ENCODE data around the gene ACE. TPM values are rescaled to one million over a fixed set of nuclear protein-coding genes. Genes with fewer than 3 reads are reported as not detected.

ACE gene
- total RNA-seq, 1 donor from 2014 or later: 44.8 TPM

GRCh38 chr17:63486317-63487013, 9.6 kb downstream of the ACE start:
- Mint-ChIP-seq H3K4me1 (ENCODE audit: unreplicated experiment) (peaks cover 19% of the 10 kb centered on the region), H3K9me3 (ENCODE audit: unreplicated experiment) (no peaks in the 10 kb centered on the region), H3K27ac (ENCODE audit: unreplicated experiment) (no peak overlapping the region), H3K4me3 (ENCODE audit: unreplicated experiment) (no peak overlapping the region), H3K36me3 (ENCODE audit: low read depth, unreplicated experiment) (peaks cover 22% of the 10 kb centered on the region), H3K27me3 (ENCODE audit: unreplicated experiment) (peaks cover 7% of the 10 kb centered on the region)
- TF ChIP-seq CTCF (IDR thresholded peaks at IDR 0.05; ENCODE audit: unreplicated experiment): no peak
- DNase-seq (ENCODE audit: low spot score): no peak

GRCh38 chr17:63487014-63487339, 10.1 kb downstream of the ACE start:
- peaks cover 20% of the 10 kb centered on the region for H3K4me1 Mint-ChIP-seq (ENCODE audit: unreplicated experiment)
- no peak overlapping the region for H3K4me3 Mint-ChIP-seq (ENCODE audit: unreplicated experiment)
- H3K27me3 Mint-ChIP-seq (ENCODE audit: unreplicated experiment): peaks cover 7% of the 10 kb centered on the region
- no peak for DNase-seq (ENCODE audit: low spot score)
- peaks cover 22% of the 10 kb centered on the region for H3K36me3 Mint-ChIP-seq (ENCODE audit: low read depth, unreplicated experiment)
- no peak for TF ChIP-seq CTCF (IDR thresholded peaks at IDR 0.05; ENCODE audit: unreplicated experiment)
- no peak overlapping the region for H3K27ac Mint-ChIP-seq (ENCODE audit: unreplicated experiment)
- H3K9me3 Mint-ChIP-seq (ENCODE audit: unreplicated experiment): no peaks in the 10 kb centered on the region

GRCh38 chr17:63488851-63489250, 12.0 kb downstream of the ACE start:
- Mint-ChIP-seq H3K27ac (ENCODE audit: unreplicated experiment) (no peak overlapping the region), H3K36me3 (ENCODE audit: low read depth, unreplicated experiment) (peaks cover 16% of the 10 kb centered on the region), H3K4me3 (ENCODE audit: unreplicated experiment) (no peak overlapping the region), H3K9me3 (ENCODE audit: unreplicated experiment) (no peaks in the 10 kb centered on the region), H3K4me1 (ENCODE audit: unreplicated experiment) (peaks cover 23% of the 10 kb centered on the region), H3K27me3 (ENCODE audit: unreplicated experiment) (peaks cover 4% of the 10 kb centered on the region)
- DNase-seq (ENCODE audit: low spot score): no peak
- no peak for TF ChIP-seq CTCF (IDR thresholded peaks at IDR 0.05; ENCODE audit: unreplicated experiment)

GRCh38 chr17:63489291-63489690, 12.4 kb downstream of the ACE start:
- Mint-ChIP-seq H3K4me1 (ENCODE audit: unreplicated experiment) (peaks cover 23% of the 10 kb centered on the region), H3K9me3 (ENCODE audit: unreplicated experiment) (no peaks in the 10 kb centered on the region), H3K36me3 (ENCODE audit: low read depth, unreplicated experiment) (peaks cover 19% of the 10 kb centered on the region), H3K27ac (ENCODE audit: unreplicated experiment) (no peak overlapping the region), H3K4me3 (ENCODE audit: unreplicated experiment) (no peak overlapping the region), H3K27me3 (ENCODE audit: unreplicated experiment) (peaks cover 4% of the 10 kb centered on the region)
- no peak for DNase-seq (ENCODE audit: low spot score)
- TF ChIP-seq CTCF (IDR thresholded peaks at IDR 0.05; ENCODE audit: unreplicated experiment): no peak

- Mint-ChIP-seq H3K27ac (ENCODE audit: unreplicated experiment) (no peak overlapping the region), H3K36me3 (ENCODE audit: low read depth, unreplicated experiment) (peaks cover 23% of the 10 kb centered on the region), H3K9me3 (ENCODE audit: unreplicated experiment) (no peaks in the 10 kb centered on the region), H3K27me3 (ENCODE audit: unreplicated experiment) (peaks cover 4% of the 10 kb centered on the region), H3K4me3 (ENCODE audit: unreplicated experiment) (no peak overlapping the region), H3K4me1 (ENCODE audit: unreplicated experiment) (peaks cover 23% of the 10 kb centered on the region)
- no peak for TF ChIP-seq CTCF (IDR thresholded peaks at IDR 0.05; ENCODE audit: unreplicated experiment)
- no peak for DNase-seq (ENCODE audit: low spot score)
Measured at GRCh38 chr17:63490329-63490728, 13.5 kb downstream of the ACE start.

Data from endothelial cell (in vitro differentiated cells).